ENCODE data around the gene ALOX15B.
"Not testable (repeated sequence)": the region's sequence is repeated elsewhere in the genome, so short reads cannot be mapped to it uniquely, and the experiment has no call there.

ALOX15B gene

GRCh38 chr17:8020776-8021564, 17.9 kb upstream of the ALOX15B start:
- no peaks in the 10 kb centered on the region for H3K9me3 Mint-ChIP-seq
- no peaks in the 10 kb centered on the region for H3K36me3 Mint-ChIP-seq (ENCODE audit: low read depth)
- H3K4me1 Mint-ChIP-seq: peaks cover 7% of the 10 kb centered on the region
- H3K27ac Mint-ChIP-seq: no peak overlapping the region
- H3K27me3 Mint-ChIP-seq (ENCODE audit: low read depth): peaks cover 16% of the 10 kb centered on the region
- no peak for TF ChIP-seq CTCF (IDR thresholded peaks at IDR 0.05; ENCODE audit: unreplicated experiment in 3 of 3)
- no peak overlapping the region for H3K4me3 Mint-ChIP-seq

DNA sequence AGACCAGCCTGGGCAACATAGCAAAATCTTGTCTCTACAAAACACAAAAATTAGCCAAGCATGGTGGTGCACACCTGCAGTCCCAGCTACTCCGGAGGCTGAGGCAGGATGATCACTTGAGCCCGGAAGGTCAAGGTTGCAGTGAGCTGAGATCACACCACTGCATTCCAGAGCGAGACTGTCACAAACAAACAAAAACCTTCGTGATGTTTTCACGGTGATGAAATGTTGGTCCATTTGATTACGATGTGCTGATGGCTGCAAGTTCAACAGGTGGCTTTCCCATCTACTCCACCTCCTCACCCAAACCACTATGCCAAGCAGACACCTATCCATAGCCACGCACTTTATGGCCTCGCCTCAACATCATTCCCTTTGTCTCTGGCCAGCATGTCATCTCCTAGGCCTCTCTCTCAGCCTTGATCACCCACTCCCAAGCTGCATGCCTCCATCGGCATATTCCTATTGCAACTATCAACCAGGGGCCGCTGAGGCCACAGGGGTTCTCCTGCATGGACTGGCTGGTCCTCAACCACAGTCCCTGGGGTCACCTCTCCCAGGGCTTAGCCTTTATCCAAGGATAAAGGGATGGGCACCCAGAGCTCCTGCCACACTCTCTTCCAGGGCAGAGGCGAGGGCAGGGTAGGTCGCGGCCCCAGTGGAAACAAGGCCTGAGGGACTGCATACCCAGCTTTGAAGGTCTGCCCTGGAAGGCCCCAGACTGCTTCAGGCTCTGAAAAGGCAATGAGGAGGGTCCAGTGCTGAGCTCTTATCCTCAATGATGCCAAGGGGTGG, 17.1 kb upstream of the ALOX15B start:
- H3K27ac Mint-ChIP-seq: no peak overlapping the region

DNA sequence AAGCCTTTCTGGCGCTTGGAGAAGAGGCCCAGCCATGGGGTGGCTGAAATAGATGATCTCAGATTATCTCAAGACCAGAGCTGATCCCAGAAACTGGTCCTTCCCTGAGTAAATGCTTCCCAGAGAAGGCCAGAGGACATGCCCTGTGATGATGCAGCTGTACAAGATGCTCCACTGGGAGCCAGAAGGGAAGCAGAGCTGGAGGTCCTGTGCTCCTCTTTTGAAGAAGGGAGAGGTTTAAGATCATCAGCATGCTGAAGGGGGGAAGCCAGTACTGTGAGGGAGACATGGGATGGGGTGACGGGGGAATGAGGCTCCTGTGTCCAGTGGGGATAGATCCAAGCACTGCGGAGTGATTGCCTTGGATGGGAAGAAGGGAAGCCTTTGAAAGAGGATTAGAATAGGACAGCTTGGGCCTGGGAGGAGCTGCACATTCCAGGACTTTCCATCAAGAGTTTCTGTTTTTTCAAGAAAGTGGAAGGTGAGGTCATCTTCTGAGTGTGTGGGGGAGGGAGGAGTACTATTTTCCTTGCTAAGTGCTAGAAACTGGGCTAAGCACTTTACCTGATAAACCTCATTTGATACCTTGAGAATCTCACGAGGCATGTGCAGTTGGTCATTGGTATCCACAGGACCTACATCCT, 16.4 kb upstream of the ALOX15B start:
- no peaks in the 10 kb centered on the region for H3K9me3 Mint-ChIP-seq
- TF ChIP-seq CTCF (IDR thresholded peaks at IDR 0.05; ENCODE audit: unreplicated experiment in 3 of 3): no peak
- no peak overlapping the region for H3K4me3 Mint-ChIP-seq
- peaks cover 11% of the 10 kb centered on the region for H3K27me3 Mint-ChIP-seq (ENCODE audit: low read depth)
- no peaks in the 10 kb centered on the region for H3K4me1 Mint-ChIP-seq
- peak overlapping the region in 1 of 3 experiments; percentile 29 for H3K27ac Mint-ChIP-seq
- H3K36me3 Mint-ChIP-seq (ENCODE audit: low read depth): no peaks in the 10 kb centered on the region

More for the DNA sequence above, 17.1 kb upstream of the ALOX15B start:
- peaks cover 3% of the 10 kb centered on the region for H3K4me1 Mint-ChIP-seq
- no peaks in the 10 kb centered on the region for H3K9me3 Mint-ChIP-seq
- H3K27me3 Mint-ChIP-seq (ENCODE audit: low read depth): peaks cover 12% of the 10 kb centered on the region
- H3K4me3 Mint-ChIP-seq: no peak overlapping the region
- H3K36me3 Mint-ChIP-seq (ENCODE audit: low read depth): no peaks in the 10 kb centered on the region
- no peak for TF ChIP-seq CTCF (IDR thresholded peaks at IDR 0.05; ENCODE audit: unreplicated experiment in 3 of 3)

GRCh38 chr17:8024161-8024560, 14.7 kb upstream of the ALOX15B start:
- peaks cover 24% of the 10 kb centered on the region for H3K27me3 Mint-ChIP-seq (ENCODE audit: low read depth)
- not testable (repeated sequence) for H3K4me3 Mint-ChIP-seq; H3K36me3 Mint-ChIP-seq (ENCODE audit: low read depth); H3K4me1 Mint-ChIP-seq; H3K9me3 Mint-ChIP-seq; H3K27ac Mint-ChIP-seq

DNA sequence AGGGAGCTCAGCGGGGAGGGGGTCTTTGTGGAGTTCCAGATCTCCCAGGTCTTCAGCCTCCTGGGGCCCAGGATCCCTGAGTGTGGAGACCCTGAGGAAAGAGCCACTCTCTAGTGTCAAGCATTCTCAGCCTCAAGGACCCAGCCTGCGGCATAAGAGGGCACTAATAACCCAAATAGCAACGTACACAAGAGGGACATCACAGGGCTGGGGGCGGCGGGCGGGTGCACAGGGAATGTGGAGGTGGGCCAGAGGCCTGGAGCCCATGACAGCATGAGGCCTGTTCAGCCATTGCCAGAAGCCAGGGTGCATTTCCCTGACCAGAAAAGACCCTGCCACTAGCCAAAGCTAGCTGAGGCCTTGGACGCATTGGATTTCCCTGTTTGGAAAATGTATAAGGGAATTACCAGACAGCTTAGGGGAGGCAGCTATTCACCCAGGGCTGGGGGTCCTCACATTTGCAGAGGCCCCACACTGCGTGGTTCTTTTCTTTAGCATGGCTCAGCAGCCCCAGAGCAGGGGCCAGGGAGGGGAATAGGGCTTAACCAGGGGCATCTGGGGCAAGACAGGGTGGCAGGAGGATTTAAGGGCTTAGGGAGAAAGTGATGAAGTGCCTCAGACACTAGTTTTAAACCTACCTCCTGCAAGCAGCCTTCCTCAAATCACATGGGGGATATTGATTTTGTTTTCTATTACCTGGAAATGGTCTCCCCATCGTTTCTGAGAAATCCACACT, 13.5 kb upstream of the ALOX15B start:
- H3K27me3 Mint-ChIP-seq (ENCODE audit: low read depth): peaks cover 24% of the 10 kb centered on the region

More for the DNA sequence above, 13.5 kb upstream of the ALOX15B start:
- Mint-ChIP-seq H3K4me1 (no peaks in the 10 kb centered on the region), H3K9me3 (no peaks in the 10 kb centered on the region), H3K27ac (no peak overlapping the region), H3K4me3 (no peak overlapping the region), H3K36me3 (ENCODE audit: low read depth) (no peaks in the 10 kb centered on the region)
- no peak for TF ChIP-seq CTCF (IDR thresholded peaks at IDR 0.05; ENCODE audit: unreplicated experiment in 3 of 3)
